ENCODE results near the gene ZNF275.

GRCh38 chrX:153379508-153379907, 45.6 kb downstream of the ZNF275 start:
- TF ChIP-seq CTCF (IDR thresholded peaks at IDR 0.05; ENCODE audit: low read depth, low read length, poor library complexity, severe bottlenecking) (no peak), EZH2phosphoT487 (IDR thresholded peaks at IDR 0.05; ENCODE audit: borderline replicate concordance, low read length) (no peak)
